ENCODE measurements around the gene SYNE1. TPM values are rescaled to one million over a fixed set of nuclear protein-coding genes. Genes with fewer than 3 reads are reported as not detected.

SYNE1 gene
- total RNA-seq, 1 donor from 2014 or later: 43.8 TPM

DNA sequence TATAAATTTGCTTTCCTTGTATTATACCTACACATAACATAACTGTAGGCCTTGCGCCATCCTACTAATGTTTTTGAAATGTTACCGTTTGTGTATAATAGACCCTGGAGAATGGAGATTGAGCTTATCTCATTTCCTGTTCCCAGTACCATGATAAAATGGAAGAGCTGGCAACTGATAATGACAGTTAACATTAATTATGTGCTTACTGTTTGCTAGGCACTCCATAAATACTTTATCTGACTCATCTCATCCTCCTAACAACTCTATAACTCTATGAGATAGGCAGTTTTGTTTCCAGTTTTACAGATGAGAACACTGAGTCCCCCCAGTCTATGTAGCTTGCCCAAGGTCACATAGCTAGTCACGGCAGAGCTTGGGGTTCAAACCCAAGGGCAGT, 396.7 kb downstream of the SYNE1 start:
- Mint-ChIP-seq H3K4me3 (ENCODE audit: low read depth) (no peak overlapping the region), H3K36me3 (ENCODE audit: insufficient read depth) (peaks cover 24% of the 10 kb centered on the region), H3K27me3 (no peaks in the 10 kb centered on the region), H3K27ac (no peak overlapping the region), H3K9me3 (ENCODE audit: low read depth) (no peaks in the 10 kb centered on the region), H3K4me1 (ENCODE audit: low read depth) (peaks cover 5% of the 10 kb centered on the region)
- TF ChIP-seq, protein P1, sequence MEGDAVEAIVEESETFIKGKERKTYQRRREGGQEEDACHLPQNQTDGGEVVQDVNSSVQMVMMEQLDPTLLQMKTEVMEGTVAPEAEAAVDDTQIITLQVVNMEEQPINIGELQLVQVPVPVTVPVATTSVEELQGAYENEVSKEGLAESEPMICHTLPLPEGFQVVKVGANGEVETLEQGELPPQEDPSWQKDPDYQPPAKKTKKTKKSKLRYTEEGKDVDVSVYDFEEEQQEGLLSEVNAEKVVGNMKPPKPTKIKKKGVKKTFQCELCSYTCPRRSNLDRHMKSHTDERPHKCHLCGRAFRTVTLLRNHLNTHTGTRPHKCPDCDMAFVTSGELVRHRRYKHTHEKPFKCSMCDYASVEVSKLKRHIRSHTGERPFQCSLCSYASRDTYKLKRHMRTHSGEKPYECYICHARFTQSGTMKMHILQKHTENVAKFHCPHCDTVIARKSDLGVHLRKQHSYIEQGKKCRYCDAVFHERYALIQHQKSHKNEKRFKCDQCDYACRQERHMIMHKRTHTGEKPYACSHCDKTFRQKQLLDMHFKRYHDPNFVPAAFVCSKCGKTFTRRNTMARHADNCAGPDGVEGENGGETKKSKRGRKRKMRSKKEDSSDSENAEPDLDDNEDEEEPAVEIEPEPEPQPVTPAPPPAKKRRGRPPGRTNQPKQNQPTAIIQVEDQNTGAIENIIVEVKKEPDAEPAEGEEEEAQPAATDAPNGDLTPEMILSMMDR (IDR thresholded peaks at IDR 0.05; ENCODE audit: unreplicated experiment): no peak
- DNase-seq (ENCODE audit: low spot score, unreplicated experiment): no peak

DNA sequence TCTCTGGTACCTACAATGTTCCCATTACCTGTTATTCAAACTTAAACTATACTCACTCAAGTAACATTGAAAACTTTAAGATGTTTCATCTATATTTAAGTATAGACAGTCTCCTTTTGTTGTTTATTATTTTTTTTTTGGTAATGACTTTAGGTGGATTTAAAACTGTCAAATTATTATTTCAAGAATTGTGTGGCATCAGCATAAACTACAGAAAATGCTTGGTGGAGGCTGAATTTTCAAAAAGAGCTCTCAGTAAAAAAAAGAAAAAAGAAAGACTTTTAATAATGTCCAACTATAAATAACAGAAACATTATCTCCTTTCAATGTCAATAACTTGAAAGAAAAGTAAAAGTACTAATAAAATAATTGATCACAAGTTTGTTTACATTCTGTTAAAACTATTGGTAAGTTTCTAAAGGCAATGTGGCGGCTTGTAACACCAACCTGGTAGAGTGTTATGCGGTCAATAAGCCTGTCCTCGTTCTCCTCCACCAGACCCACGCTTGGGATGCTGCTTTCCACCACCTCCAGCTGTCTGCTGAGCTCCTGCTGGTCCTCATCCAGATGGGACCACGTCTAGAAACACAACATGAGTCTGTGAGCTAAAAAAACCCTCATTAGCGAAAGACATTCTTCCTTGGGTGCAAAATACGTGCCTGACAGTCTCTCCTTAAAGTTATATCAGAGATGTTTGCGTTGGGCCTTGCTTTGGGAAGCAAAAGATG, 400.6 kb downstream of the SYNE1 start:
- DNase-seq (ENCODE audit: low spot score, unreplicated experiment): no peak
- H3K4me1 Mint-ChIP-seq (ENCODE audit: low read depth): peaks cover 5% of the 10 kb centered on the region
- H3K9me3 Mint-ChIP-seq (ENCODE audit: low read depth): no peaks in the 10 kb centered on the region
- no peak overlapping the region for H3K4me3 Mint-ChIP-seq (ENCODE audit: low read depth)
- TF ChIP-seq, protein P1 (IDR thresholded peaks at IDR 0.05; ENCODE audit: unreplicated experiment): no peak
- no peaks in the 10 kb centered on the region for H3K27me3 Mint-ChIP-seq
- H3K36me3 Mint-ChIP-seq (ENCODE audit: insufficient read depth): peaks cover 36% of the 10 kb centered on the region
- no peak overlapping the region for H3K27ac Mint-ChIP-seq

DNA sequence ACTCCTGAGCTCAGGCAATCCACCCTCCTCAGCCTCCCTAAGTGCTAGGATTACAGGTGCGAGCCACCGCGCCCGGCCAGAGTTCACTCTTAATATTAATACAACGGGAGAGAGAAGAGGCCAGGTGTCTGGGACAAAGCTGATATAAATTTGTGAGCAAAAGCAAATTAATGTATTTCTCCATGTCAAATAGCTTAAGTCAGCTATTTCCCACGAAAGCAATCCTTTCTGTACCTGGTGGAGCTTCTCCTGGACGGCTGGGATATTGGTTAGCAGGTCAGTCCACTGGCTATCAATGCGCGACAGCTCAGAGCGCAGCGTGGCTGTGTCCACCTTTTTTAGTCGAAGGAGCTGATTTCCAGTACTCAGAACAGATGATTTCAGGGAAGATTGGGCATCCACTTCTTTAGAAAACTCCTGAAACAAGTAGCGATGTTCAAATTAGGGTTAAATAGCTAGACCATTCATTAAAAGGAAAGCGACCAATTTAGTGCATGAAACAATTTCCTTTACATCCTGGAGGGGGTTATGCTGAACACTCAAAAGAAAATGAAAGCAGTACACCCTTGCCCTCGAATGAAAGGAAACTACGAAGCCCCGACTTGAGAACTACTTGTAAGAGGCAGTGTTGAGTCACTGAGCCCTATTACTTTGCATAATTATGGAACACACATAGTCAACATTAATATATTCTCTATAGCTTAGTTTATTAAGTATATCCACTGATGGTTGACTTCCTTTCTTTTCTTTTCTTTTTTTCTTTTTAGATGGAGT, 403.4 kb downstream of the SYNE1 start:
- no peak overlapping the region for H3K27ac Mint-ChIP-seq

DNA sequence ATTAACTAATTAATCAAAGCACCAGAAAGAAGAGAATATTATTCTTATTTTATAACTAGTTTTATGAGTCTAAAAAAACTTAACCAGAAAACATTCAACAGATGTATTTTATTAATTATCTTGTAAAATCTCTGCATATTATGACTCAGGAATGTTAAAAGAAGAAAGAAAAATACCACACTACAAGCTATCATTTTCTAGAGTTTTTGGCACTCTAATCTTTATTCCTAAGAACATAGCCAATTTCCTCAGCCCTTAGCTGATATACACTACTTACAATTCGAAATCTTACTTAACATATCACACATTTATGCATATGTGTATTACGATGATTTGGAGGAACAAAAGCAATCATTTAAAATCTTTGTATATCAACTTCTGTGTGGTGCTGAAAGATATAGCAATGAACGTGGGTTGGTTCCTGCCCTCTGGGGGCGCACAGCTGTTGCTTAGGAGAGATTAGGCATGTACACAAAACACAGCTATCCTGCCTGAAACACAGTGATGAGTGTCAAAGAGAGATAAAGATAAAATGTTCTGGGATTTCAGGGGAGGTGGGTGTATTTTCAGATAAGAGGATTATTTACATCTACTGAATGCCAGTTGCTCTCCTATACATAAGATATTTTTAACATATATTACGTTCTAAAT, 404.5 kb downstream of the SYNE1 start:
- no peak for DNase-seq (ENCODE audit: low spot score, unreplicated experiment)
- Mint-ChIP-seq H3K4me1 (ENCODE audit: low read depth) (peaks cover 4% of the 10 kb centered on the region), H3K27me3 (no peaks in the 10 kb centered on the region), H3K4me3 (ENCODE audit: low read depth) (no peak overlapping the region), H3K27ac (no peak overlapping the region), H3K9me3 (ENCODE audit: low read depth) (no peaks in the 10 kb centered on the region), H3K36me3 (ENCODE audit: insufficient read depth) (peaks cover 28% of the 10 kb centered on the region)
- TF ChIP-seq, protein P1 (IDR thresholded peaks at IDR 0.05; ENCODE audit: unreplicated experiment): peak; percentile 11

More for the DNA sequence above, 403.4 kb downstream of the SYNE1 start:
- H3K9me3 Mint-ChIP-seq (ENCODE audit: low read depth): no peaks in the 10 kb centered on the region
- H3K4me3 Mint-ChIP-seq (ENCODE audit: low read depth): no peak overlapping the region
- H3K27me3 Mint-ChIP-seq: no peaks in the 10 kb centered on the region
- no peak for DNase-seq (ENCODE audit: low spot score, unreplicated experiment)
- TF ChIP-seq, protein P1 (IDR thresholded peaks at IDR 0.05; ENCODE audit: unreplicated experiment): no peak
- peaks cover 4% of the 10 kb centered on the region for H3K4me1 Mint-ChIP-seq (ENCODE audit: low read depth)
- H3K36me3 Mint-ChIP-seq (ENCODE audit: insufficient read depth): peaks cover 27% of the 10 kb centered on the region

DNA sequence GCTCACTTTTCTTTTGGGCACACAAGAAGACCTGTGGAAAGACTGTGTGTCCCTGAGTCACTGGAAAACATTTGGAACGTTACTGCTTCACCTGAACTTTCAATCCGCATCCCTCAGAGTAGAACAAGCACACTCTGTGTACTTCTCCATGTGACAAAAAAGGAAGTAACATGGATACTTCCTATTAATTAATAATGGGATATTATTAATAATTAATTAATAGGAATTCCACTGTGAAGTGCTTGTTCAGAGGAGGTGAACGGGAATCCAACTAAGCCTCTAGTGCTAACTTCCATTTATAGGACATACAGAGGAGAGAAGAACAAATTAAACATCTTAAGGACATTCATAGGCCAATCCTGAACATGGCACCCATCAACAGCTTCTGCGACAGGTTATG, 407.8 kb downstream of the SYNE1 start:
- no peaks in the 10 kb centered on the region for H3K9me3 Mint-ChIP-seq (ENCODE audit: low read depth)
- no peak overlapping the region for H3K4me3 Mint-ChIP-seq (ENCODE audit: low read depth)
- peaks cover 21% of the 10 kb centered on the region for H3K36me3 Mint-ChIP-seq (ENCODE audit: insufficient read depth)
- no peak overlapping the region for H3K27ac Mint-ChIP-seq
- H3K27me3 Mint-ChIP-seq: no peaks in the 10 kb centered on the region
- TF ChIP-seq, protein P1 (IDR thresholded peaks at IDR 0.05; ENCODE audit: unreplicated experiment): no peak
- no peak for DNase-seq (ENCODE audit: low spot score, unreplicated experiment)
- H3K4me1 Mint-ChIP-seq (ENCODE audit: low read depth): peaks cover 4% of the 10 kb centered on the region
